Loucy (cell line): ENCODE measurements around the gene SLC43A3.

Source experiments
- H2AFZ ChIP-seq: fragments of 200-600 bp; sonication (generic); 2 replicates; pipeline ENCODE4 v1.6.0; 2016; ENCODE audit warnings: antibody characterized with exemption, mild to moderate bottlenecking, low read length, moderate library complexity
- H3F3A ChIP-seq: fragments of 200-600 bp; 2 replicates; pipeline ENCODE4 v1.6.0; 2016; ENCODE audit warnings: antibody characterized with exemption, low read depth, mild to moderate bottlenecking
- H3K27me3 ChIP-seq: fragments of 200-600 bp; sonication (generic); 2 replicates; pipeline ENCODE4 v1.6.1; 2014; ENCODE audit warnings: low read length, mild to moderate bottlenecking; ENCODE audit not compliant: insufficient read depth, poor library complexity, severe bottlenecking
- H3K36me3 ChIP-seq: fragments of 200-600 bp; sonication (generic); 2 replicates; pipeline ENCODE4 v1.6.1; 2016; ENCODE audit warnings: low read length; ENCODE audit not compliant: insufficient read depth
- H3K4me1 ChIP-seq: fragments of 200-600 bp; sonication (generic); 2 replicates; pipeline ENCODE4 v1.5.1; 2014; ENCODE audit warnings: low read length, mild to moderate bottlenecking; ENCODE audit not compliant: insufficient read depth, poor library complexity, severe bottlenecking
- H3K4me2 ChIP-seq: fragments of 200-600 bp; sonication (generic); 2 replicates; pipeline ENCODE4 v1.6.0; 2014; ENCODE audit warnings: antibody characterized with exemption, low read length, low read depth, mild to moderate bottlenecking; ENCODE audit not compliant: poor library complexity, severe bottlenecking
- H3K4me3 ChIP-seq: fragments of 200-600 bp; sonication (generic); 2 replicates; pipeline ENCODE4 v1.5.1; 2014; ENCODE audit warnings: low read length, mild to moderate bottlenecking, mixed read lengths; ENCODE audit not compliant: poor library complexity, severe bottlenecking
- H3K79me2 ChIP-seq: fragments of 200-600 bp; sonication (generic); 2 replicates; pipeline ENCODE4 v1.6.1; 2014; ENCODE audit warnings: low read length; ENCODE audit not compliant: insufficient read depth
- H3K9ac ChIP-seq: fragments of 200-600 bp; sonication (generic); 2 replicates; pipeline ENCODE4 v1.6.0; 2014; ENCODE audit warnings: mild to moderate bottlenecking, low read depth, low read length, moderate library complexity; ENCODE audit not compliant: poor library complexity, severe bottlenecking
- H3K9me2 ChIP-seq: fragments of 200-600 bp; sonication (generic); replicated peaks from 2 replicates; pipeline ENCODE4 v1.6.1; 2016; ENCODE audit warnings: low read depth, low read length, mixed read lengths
- H3K9me3 ChIP-seq: fragments of 200-600 bp; sonication (generic); 2 replicates; pipeline ENCODE4 v1.6.1; 2014; ENCODE audit warnings: mild to moderate bottlenecking, antibody characterized with exemption, low read length, low read depth; ENCODE audit not compliant: insufficient read depth
- H4K20me1 ChIP-seq: fragments of 200-600 bp; sonication (generic); 2 replicates; pipeline ENCODE4 v1.6.0; 2014; ENCODE audit warnings: antibody characterized with exemption, low read length, mild to moderate bottlenecking; ENCODE audit not compliant: insufficient read depth, poor library complexity, severe bottlenecking
- CTCF ChIP-seq: fragments of 200-600 bp; sonication (generic); conservative IDR thresholded peaks from 2 replicates; pipeline ENCODE4 v1.5.1; 2014; ENCODE audit warnings: mild to moderate bottlenecking, antibody characterized with exemption, low read length
- EZH2phosphoT487 ChIP-seq: fragments of 200-600 bp; IDR thresholded peaks from 2 replicates; pipeline ENCODE4 v1.6.1; 2018; ENCODE audit warnings: antibody characterized with exemption, mild to moderate bottlenecking, moderate library complexity, borderline replicate concordance

SLC43A3 gene

GRCh38 chr11:57378186-57378585 lies 48.7 kb downstream of the SLC43A3 start:
- Histone ChIP-seq H3K9me2 (no peaks in the 10 kb centered on the region), H3K4me1 (no peaks in the 10 kb centered on the region), H3K9me3 (no peaks in the 10 kb centered on the region), H3K79me2 (no peaks in the 10 kb centered on the region), H3K9ac (no peak overlapping the region), H3F3A (no peaks in the 10 kb centered on the region), H3K27me3 (no peaks in the 10 kb centered on the region), H4K20me1 (no peaks in the 10 kb centered on the region), H2AFZ (no peak overlapping the region), H3K4me3 (no peak overlapping the region), H3K4me2 (no peak overlapping the region), H3K36me3 (no peaks in the 10 kb centered on the region)
- TF ChIP-seq EZH2phosphoT487, result no peak

GRCh38 chr11:57377107-57377506 lies 49.8 kb downstream of the SLC43A3 start:
- TF ChIP-seq EZH2phosphoT487 (no peak), CTCF (no peak)
- Histone ChIP-seq H3K79me2 (no peaks in the 10 kb centered on the region), H3K9ac (no peak overlapping the region), H2AFZ (no peak overlapping the region), H3K9me3 (no peaks in the 10 kb centered on the region), H4K20me1 (no peaks in the 10 kb centered on the region), H3K4me3 (no peak overlapping the region), H3K27me3 (no peaks in the 10 kb centered on the region), H3K4me1 (no peaks in the 10 kb centered on the region), H3K4me2 (no peak overlapping the region), H3K36me3 (no peaks in the 10 kb centered on the region), H3F3A (no peaks in the 10 kb centered on the region), H3K9me2 (no peaks in the 10 kb centered on the region)

- no peaks in the 10 kb centered on the region for H4K20me1 ChIP-seq
- H2AFZ ChIP-seq, result no peak overlapping the region
- no peak for TF ChIP-seq CTCF
- TF ChIP-seq EZH2phosphoT487, result no peak
- no peaks in the 10 kb centered on the region for H3K36me3 ChIP-seq
- H3K27me3 ChIP-seq, result no peaks in the 10 kb centered on the region
- H3K79me2 ChIP-seq, result no peaks in the 10 kb centered on the region
- H3K9me2 ChIP-seq, result no peaks in the 10 kb centered on the region
- H3K4me2 ChIP-seq, result no peak overlapping the region
- H3K9me3 ChIP-seq, result no peaks in the 10 kb centered on the region
- no peak overlapping the region for H3K9ac ChIP-seq
- H3F3A ChIP-seq, result no peaks in the 10 kb centered on the region
- H3K4me3 ChIP-seq, result no peak overlapping the region
- peaks cover 2% of the 10 kb centered on the region for H3K4me1 ChIP-seq
Measured at GRCh38 chr11:57376095-57377090, 50.5 kb downstream of the SLC43A3 start.

- H3K4me3 ChIP-seq, result no peak overlapping the region
- no peak overlapping the region for H3K4me2 ChIP-seq
- no peaks in the 10 kb centered on the region for H3K9me2 ChIP-seq
- no peaks in the 10 kb centered on the region for H4K20me1 ChIP-seq
- H3K9me3 ChIP-seq, result no peaks in the 10 kb centered on the region
- no peaks in the 10 kb centered on the region for H3F3A ChIP-seq
- H3K27me3 ChIP-seq, result no peaks in the 10 kb centered on the region
- H3K79me2 ChIP-seq, result no peaks in the 10 kb centered on the region
- no peak overlapping the region for H2AFZ ChIP-seq
- H3K9ac ChIP-seq, result no peak overlapping the region
- TF ChIP-seq EZH2phosphoT487 (no peak), CTCF (no peak)
- no peaks in the 10 kb centered on the region for H3K36me3 ChIP-seq
- H3K4me1 ChIP-seq, result peaks cover 9% of the 10 kb centered on the region
Measured at GRCh38 chr11:57375490-57375889, 51.4 kb downstream of the SLC43A3 start.
